ENCODE measurements around the gene BTBD7.
A peak's percentile ranks its signal among the peaks of the same experiment; 100 is the strongest.
"Not testable (repeated sequence)": the region's sequence is repeated elsewhere in the genome, so short reads cannot be mapped to it uniquely, and the experiment has no call there.

The BTBD7 gene, protein sequence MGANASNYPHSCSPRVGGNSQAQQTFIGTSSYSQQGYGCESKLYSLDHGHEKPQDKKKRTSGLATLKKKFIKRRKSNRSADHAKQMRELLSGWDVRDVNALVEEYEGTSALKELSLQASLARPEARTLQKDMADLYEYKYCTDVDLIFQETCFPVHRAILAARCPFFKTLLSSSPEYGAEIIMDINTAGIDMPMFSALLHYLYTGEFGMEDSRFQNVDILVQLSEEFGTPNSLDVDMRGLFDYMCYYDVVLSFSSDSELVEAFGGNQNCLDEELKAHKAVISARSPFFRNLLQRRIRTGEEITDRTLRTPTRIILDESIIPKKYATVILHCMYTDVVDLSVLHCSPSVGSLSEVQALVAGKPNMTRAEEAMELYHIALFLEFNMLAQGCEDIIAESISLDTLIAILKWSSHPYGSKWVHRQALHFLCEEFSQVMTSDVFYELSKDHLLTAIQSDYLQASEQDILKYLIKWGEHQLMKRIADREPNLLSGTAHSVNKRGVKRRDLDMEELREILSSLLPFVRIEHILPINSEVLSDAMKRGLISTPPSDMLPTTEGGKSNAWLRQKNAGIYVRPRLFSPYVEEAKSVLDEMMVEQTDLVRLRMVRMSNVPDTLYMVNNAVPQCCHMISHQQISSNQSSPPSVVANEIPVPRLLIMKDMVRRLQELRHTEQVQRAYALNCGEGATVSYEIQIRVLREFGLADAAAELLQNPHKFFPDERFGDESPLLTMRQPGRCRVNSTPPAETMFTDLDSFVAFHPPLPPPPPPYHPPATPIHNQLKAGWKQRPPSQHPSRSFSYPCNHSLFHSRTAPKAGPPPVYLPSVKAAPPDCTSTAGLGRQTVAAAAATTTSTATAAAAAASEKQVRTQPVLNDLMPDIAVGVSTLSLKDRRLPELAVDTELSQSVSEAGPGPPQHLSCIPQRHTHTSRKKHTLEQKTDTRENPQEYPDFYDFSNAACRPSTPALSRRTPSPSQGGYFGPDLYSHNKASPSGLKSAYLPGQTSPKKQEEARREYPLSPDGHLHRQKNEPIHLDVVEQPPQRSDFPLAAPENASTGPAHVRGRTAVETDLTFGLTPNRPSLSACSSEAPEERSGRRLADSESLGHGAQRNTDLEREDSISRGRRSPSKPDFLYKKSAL

DNA sequence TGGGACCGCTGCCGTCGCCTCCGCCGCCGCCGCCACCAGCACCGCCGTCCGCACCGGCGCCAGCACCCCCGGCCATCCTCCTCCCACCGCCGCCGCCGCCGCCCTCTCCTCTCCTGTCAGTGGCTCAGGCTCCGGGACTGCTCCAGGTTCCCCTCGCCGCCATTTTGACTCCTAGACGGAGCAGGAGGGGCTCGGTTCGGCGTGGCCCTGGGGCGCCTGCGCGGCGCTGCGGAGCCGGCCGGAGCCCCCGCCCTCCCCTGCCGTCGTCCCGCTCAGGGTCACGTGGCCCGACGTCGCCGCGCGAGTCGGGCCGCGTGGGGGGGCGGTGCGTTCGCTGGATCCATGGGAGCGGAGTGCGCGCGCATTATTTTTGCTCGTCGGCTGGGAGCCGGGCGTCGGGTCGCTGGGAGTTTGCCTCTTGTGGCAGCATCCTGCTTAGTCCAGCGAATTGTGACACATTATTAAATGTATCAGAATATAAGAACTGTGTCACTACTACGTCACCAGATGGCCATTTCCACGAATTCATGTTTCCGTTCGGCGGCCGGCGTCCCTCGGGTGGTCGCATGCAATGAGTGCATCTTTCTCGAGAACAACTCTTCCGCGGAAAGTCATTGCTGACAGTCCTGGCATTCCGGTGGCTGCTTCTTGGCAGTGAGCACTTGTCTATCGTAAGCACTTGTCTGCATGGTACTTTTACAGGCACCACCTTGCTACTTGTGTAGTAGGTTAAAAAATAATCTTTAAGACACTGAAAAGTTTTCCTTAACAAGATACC, at the start of gene BTBD7:
Gene BTBD7 (minus strand): TSS at position 184 of the 778 bp plus-strand sequence. CDS start 36,985 bp downstream, outside the sequence.
- peak; percentile 88 for DNase-seq

DNA sequence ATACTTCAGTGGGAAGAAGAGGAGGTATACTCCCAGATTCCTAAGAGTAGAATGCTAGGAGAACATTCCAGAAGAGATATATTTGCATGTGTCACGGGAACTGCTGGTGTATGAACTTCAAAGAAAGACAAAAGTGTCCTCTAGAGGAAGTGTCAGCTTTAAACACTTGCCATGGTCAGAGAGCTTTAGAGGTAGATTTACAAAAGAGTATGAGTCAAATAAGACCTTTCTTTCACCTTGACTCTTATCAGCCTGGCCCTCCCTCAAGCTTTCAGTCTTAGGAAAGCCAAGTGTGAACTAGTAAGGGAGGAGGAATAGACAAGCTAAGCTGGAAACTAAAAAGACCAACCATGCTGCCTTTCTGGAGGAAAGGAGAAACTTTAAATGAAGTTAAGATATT, 48.8 kb upstream of the BTBD7 start:
- DNase-seq = no peak

GRCh38 chr14:93379831-93380230, 47.0 kb upstream of the BTBD7 start:
- DNase-seq = no peak

DNA sequence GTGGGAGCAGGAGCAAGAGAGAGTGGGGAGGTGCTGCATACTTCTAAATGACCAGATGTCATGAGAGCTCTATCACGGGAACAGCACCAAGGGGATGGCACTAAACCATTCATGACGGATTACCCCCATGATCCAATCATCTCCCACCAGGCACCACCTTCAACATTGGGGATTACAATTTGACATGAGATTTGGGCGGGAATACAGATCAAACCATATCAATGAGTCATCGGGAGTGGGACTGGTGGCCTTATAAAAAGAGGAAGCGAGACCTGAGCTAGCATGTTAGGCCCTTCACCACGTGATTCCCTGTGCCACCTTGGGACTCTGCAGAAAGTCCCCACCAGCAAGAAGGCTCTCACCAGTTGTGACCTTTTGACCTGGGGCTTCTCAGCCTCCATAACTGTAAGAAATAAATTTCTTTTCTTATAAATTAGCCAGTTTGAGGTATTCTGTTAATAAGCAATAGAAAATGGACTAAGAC, 42.9 kb upstream of the BTBD7 start:
- no peak for DNase-seq

- DNase-seq = no peak
These were observed 37.0 kb upstream of the BTBD7 start for GRCh38 chr14:93369713-93370266.

- DNase-seq = no peak
These were observed 36.3 kb upstream of the BTBD7 start for GRCh38 chr14:93368996-93369712.

DNA sequence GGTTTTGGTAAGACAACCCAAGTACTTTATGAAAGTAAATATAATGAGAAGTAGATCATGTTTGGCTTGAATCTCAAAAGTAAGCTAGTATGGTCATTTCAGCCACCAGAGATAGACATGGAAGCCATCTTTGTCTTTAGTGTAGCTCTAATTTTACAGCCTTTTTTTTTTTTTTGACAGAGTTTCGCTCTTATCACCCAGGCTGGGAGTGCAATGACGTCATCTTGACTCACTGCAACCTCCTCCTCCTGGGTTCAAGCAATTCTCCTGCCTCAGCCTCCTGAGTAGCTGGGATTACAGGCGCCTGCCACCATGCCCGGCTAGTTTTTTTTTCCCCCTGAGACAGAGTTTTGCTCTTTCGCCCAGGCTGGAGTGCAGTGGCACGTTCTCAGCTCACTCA, 22.0 kb upstream of the BTBD7 start:
- not testable (repeated sequence) for DNase-seq

DNA sequence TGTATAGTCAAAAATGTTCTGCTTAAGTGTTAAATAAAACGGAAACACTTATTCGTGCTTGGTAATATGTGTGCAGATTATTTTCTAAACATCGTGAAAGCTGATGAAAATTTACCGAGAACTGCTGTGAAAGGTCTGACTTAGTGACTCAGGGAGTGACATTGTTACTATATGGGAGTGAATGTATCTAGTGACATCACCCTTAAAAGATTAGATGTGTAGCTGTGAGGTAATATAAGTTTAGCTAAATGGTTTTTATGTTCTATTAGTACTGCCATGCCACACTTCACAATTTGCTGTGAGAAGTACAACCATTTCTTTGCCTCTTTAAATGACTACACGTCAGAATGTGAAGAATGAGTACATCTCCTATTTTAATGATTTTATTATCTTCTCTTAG, 15.5 kb upstream of the BTBD7 start:
- no peak for DNase-seq

DNA sequence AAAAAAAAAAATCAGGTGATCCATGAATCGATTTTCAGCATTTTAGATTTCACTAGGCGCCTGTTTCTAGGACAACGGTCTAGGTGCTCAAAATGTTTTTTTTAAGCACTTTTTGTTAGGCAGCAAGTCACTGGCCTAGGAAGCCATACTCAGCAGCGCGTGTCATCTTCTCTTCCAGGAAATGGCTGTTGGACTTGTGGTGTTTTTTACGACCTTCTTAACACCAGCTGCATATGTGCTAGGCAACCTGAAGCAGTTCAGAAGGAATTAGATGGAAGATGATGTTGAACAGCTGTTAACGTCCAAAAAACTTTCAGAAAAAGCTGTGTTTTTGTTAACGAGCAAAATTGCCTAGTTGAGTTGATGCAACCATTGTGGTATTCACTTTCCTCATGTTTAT, 15.0 kb upstream of the BTBD7 start:
- no peak for DNase-seq

- no peak for DNase-seq
These were observed 14.3 kb upstream of the BTBD7 start, which contains the start of gene COX8C for GRCh38 chr14:93346926-93347721. COX8C (plus strand) TSS chr14:93347182; CDS start chr14:93347269, 87 bp downstream.

DNA sequence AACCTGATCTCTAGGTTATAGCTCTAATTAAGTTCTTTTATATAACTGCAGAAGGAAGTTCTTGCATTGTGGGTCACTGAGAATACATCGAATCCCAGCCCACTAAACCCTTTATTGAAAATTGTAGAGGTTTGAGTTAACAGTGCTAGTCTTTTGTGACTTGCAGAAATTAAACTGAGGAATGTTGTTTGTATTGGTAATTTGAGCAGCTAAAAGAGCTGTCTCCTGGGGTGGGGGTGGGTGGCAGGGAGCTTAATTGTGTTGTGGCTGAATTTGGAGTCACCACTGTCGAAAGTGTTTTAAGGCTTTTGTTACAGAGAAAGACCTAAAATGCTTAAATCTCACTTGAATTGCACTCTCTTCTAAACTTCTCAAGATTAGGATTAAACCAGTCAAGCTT, 11.0 kb upstream of the BTBD7 start:
- DNase-seq = no peak

DNA sequence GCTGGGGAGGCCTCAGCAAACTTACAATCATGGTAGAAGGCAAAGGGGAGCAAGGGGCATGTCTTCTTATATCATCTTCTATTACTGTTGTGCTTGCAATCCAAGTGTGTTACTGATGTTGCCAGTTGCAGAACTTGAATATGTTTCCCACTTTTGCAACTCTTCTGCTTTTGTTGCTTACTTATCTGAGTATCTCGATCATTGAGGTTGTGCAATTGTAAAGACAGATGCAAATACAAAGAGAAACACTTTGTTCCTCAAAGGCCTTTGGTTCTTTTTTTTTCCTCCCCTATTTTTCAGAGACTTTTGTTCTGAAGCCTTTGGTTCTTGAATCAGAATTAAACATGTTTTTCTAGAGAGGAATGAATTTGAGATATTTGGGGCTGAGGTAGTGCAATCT, 10.4 kb upstream of the BTBD7 start:
- DNase-seq = no peak

- DNase-seq = no peak
These were observed 5.0 kb upstream of the BTBD7 start for GRCh38 chr14:93337884-93338283.

GRCh38 chr14:93337143-93337753, 4.4 kb upstream of the BTBD7 start:
- no peak for DNase-seq

DNA sequence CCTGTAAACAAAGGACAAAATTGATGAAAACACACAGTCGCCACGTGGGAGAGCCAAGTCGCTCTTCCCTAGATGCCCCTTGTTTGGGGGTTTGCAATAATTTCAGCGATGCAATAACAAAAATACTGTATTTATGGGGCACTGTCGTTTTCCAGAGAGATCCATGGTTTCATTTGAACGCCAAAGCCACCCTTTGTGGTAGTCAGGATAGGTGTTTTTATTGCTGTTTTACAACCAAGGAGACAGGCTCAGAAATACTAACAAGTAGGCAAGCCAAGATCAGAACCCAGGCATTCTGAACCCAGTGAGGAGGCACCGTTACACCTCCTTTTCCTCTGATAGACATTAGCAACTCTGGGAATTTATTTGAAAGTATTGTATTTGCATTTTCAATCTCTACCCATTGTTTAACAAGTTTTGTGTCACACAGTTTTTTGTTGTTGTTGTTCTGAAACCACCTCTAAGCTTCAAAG, 831 bp upstream of the BTBD7 start:
- DNase-seq = peak; percentile 56

GRCh38 chr14:93332397-93332852, 411 bp downstream of the BTBD7 start:
- no peak for DNase-seq

DNA sequence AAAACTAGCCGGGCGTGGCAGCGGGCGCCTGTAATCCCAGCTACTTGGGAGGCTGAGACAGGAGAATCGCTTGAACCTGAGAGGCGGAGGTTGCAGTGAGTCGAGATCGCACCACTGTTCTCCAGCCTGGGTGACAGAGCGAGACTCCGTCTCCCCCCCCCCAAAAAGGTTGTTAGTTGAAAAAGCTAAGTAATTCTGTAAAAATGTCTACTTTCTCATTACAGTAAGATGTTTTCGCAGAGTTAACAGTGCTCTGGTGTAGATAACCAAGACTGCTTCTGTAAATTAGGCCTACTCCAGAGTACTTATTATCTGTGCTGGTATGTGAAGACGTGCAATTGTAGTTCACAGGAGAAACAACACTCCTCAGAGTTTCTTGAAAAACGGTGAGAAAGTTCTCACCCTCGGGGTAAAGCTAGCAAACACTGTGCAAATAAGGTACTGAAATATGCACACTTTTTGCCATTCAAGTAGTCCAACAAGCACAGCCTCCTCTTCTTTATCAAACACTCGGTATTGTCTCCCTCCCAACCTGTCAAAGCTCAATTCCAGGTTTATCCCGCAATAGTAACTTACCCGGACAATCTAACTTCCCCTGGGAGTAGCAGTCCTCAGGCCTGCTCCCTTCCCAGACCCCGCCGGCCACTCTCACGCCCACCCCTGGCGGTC, 974 bp downstream of the BTBD7 start:
- no peak for DNase-seq

- DNase-seq = no peak
These were observed 1.7 kb downstream of the BTBD7 start for GRCh38 chr14:93331002-93331727.

Data from kidney glomerular epithelial cell (primary cell).